GM18861 (cell line): Measurements from ENCODE around the gene CNIH1.

ENCODE experiments used
- ATAC-seq: cut with Tn5 transposase; IDR thresholded peaks from one replicate; pipeline ENCODE4 v1.9.1; 2021; ENCODE audit not compliant: unreplicated experiment

Gene CNIH1

DNA sequence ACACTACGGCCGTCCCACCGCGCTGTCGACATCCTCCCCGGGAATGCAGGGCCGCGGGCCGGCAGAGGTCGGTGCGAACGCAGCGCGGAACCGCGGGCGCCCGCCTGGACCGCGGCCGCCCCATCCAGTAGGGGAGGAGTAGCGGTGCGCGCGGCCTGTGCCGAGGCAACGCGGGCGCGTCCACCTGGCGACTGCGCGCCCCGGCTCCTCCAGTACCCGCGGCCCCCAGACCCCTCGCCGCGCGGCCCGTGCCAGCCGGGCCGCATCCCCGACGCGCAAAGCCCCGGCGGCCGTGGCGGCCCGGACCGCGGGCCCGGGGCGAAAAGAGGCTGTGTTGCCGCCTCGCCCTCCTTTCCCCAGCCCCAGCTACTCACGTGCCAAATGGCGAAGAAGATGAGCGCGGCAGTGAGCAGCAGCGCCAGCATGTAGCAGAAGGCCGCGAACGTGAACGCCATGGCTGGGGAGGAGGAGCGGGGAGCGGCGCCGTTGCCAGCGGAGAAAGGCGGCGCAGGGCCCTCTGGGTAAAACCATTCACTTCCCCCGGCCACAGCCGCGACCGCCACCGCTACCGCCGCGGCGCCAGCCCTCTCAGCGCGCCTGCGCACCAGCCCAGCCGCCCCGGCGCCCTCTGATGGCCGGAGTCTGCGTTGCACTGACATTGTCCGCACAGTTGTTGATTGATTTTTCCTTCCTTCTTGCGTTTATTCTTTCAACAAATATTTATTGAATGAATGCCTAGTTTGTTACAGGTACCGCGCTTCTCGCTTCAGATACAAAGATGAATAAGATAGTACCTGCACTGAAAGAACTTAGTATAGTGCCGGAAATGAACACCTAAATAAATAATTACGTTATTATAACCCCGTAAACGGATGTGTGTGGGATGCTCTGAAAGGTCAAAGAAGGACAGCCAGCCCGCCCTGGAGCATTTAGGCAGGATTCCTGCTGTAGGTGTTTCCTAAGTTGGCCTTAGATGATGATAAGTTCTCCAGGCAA is at the start of gene CNIH1:
CNIH1 (minus strand) TSS at position 502 of the 996 bp plus-strand sequence; CDS start at position 455, 47 bp downstream.
- peak; percentile 74 for ATAC-seq

DNA sequence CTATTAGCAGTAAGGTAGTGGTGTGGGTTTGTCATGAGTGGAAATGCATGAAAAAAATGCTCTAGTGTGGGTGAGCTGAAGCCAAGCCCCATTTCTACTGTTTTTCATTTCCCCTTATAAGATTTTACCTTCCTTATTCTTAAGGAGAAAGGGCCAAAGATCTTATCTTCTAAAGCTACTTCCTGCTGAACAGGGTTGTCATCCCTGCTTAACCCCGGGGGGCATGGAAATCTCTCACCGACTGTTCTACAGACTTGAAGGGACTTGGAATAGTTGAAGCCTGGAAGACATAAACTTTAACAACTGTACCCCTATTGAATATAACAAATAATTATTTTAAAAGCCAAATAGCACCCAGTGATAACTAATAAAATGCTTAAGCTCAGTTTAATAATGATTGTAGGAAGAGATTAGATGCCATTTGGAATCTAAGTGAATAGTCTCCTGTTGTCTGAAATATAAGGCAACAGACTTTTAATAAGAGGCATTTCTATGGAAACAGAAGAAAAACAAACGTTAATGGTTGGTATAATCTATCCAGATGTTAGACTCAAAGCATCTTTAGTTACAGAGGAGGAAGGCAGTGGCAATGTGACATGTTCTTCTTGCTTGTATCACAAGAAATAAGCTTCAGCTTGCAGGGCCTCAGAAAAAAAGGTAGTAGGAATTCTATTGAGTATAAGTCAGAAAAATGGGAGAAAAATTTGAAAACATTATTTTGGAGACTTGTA is 49.4 kb upstream of the CNIH1 start:
- ATAC-seq, result no peak

DNA sequence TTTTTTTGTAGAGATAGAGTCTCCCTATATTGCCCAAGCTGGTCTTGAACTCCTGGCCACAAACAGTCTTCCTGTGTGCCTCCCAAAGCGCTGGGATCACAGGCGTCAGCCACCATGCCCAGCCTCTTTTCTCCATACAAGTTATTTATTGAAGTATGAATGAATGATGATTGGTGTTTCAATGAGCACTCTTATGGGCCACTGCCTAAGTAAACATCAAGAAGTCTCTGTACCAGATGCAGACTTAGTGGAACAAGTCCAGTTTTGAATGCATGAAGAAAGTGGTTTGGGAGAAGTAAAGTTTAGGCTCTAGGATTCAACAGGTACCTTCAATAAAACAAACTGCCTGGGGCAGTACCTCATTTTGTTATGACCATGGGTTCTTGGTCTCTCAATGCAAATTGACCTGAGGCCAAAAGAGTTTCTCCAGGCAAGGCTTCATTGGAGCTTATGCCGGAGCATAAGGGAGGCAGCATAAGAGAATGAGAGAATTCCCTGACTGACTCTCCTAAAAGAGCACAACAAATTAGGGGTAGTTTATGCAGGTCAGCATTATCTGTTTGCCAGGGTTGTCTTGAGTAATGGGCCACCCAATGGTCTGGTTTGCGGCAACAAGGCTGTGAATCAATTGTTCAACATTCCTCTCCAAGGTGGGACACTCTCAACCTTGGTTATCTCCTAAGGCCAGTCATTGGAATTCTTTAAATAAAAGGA is 48.7 kb upstream of the CNIH1 start:
- ATAC-seq, result no peak

DNA sequence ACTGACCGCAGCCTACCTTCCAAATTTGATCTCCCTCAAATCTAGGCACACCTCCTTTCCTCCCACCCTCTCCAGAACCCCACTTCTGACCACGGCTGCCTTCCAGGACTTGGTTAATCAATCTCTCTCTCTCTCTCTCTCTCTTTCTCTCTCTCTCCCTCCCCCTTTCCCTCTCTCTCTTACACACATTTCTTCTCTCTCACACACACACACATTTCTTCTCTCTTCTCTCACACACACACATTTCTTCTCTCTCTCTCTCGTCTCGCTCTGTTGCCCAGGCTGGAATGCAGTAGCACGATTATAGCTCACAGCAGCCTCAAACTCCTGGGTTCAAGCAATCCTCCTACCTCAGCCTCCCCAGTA is 48.1 kb upstream of the CNIH1 start:
- no peak for ATAC-seq

DNA sequence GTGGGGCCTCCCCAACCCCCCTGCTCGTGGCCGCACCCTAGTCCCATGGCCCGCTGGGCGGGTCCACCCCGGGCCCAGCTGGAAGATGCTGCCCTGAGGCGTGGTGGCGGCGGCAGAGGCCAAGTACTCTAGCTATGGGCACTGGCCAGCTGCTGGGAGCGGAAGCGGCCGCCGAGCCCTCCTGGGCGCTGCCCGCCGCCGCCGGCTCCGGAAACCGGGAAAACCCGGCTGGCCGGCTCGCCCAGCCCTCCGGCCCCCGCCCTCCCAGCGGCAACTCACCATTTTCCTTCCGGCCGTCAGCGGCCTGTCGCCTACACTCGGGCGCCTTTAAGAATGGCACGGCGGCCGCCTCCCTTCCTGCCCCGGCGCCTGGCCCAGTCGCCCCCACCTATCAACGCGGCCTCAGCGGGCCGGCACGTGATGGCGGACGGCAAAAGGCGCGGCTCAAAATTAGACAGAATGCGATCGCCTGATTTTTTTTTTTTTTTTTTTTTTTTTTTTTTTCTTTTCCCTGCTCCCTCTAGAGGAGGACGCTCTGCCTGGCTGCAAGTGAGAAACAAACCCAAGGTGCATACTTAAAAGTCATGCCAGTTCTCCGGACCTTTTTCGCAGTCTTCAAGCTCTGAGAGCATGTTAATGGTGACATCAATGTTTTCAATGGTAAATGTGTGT is 47.6 kb upstream of the CNIH1 start, which contains the start of gene GMFB:
GMFB (minus strand) TSS at position 335 of the 672 bp plus-strand sequence; CDS start at position 282, 53 bp downstream.
- peak; percentile 89 for ATAC-seq

DNA sequence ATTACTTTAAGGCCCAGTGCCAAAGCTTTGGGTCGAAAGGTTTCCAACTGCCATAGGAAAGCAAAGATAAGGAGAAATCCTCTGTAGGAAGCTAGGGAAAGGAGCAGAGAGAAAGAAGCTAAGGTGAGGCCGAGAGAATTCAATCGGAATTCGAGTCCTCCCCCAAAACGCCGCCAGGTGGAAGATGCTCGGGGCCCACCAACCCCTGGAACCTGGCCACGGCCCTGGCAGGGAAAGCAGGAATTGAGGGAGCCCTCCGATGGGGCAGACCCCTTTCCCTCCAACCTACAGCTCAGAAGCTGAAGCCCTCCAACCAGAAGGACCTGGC is 47.1 kb upstream of the CNIH1 start:
- ATAC-seq, result no peak

DNA sequence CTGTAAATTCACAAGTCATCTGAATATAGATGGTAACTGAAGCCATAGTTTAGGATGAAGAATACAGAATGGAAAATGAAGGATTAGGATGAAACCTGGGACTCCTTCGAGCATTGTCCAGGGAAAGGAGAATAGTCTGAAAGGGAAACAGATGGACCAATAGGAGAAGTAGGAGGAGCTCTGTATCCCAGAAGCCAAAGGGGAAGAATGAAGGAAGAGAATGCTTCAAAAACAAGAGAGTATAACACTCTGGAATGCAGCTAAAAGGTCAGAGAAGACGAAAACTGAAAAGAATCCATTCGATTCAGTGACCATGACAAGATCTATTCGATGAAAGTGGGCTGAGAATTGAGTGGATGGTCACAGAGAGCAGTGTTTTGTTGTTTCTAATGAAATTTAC is 46.6 kb upstream of the CNIH1 start:
- ATAC-seq, result no peak

DNA sequence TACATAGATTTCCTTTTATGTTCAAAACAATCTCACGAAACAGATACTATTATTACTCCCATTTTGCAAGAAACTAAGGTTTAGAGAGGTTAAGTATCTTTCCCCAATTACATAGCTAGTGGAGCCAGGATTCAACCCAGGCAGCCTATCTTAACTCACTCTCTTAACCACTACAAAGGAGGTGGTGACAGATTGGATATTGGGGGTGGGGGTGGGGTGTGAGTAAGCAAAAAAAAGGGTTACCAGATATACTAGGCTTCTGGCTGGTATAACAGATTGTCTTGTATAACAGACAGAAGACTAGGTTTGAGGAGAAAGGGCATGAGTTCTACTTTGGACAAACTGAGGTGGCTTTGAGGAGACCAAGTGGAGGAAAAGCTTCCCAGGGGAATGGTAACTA is 45.5 kb upstream of the CNIH1 start:
- no peak for ATAC-seq

DNA sequence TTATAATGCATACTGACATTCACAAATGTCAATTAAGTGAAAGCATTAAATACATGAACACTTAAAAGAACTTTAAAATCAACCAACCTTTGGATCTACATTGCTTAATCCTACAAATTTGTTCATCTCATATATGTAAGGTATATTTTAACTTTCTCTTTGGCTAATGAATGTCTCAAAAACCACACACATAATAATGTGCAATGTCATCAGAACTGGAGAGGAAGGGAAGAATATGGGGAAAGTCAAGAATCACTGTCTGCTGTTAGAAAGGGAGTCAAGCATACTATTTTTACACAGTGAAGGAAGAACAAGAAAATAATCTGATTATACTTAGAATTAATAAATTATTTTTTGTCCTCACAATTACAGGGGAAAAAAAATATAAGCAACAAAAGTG is 42.7 kb upstream of the CNIH1 start:
- no peak for ATAC-seq

DNA sequence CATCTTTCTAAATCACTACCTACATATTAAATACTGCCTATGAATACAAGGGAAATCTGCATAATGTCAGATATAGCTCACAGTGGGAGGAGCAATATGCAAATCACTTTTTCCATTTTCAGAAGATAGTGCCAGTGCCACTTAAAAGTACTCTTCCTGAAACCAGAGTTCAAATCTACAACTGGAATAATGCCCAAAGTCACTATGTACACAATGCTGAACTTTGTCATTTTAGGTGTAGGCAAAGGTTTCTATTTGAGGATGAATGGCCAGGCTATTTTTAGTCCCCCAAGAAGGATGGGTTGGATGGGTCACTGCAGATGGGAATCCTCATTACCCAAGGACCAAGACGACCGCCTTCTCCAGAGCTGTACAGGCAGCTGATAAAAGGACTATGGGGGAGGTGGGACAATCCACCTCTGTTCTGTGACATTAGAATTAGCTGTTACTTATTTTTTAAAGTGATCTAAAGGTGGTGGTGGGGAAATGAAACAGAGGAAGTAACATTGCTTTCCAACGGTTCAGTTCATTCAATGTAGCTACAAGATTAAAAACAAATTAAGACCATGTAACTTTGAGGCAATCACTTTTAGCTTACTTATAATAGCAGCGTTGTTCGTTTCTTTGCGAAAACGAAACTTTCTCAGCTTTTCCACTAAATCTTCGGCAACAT is 42.0 kb upstream of the CNIH1 start:
- ATAC-seq, result no peak

DNA sequence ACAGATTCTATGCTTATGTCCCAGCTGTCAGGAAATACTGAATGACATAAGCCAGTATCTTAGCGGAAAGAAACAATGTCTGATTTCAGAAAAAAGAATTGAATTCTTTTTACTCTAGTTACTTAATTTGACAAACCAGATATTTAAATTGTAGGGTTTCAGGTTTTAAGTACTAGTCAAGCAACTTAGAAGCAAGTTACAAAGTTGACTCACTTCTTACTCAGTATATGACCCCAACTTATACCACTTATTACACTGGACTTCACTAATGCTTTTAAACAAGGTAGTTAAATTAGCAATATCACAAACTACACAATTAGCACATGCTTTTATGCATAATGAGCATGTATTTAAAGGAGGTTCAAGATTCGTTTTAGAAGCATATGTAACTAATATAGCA is 40.5 kb upstream of the CNIH1 start:
- no peak for ATAC-seq

DNA sequence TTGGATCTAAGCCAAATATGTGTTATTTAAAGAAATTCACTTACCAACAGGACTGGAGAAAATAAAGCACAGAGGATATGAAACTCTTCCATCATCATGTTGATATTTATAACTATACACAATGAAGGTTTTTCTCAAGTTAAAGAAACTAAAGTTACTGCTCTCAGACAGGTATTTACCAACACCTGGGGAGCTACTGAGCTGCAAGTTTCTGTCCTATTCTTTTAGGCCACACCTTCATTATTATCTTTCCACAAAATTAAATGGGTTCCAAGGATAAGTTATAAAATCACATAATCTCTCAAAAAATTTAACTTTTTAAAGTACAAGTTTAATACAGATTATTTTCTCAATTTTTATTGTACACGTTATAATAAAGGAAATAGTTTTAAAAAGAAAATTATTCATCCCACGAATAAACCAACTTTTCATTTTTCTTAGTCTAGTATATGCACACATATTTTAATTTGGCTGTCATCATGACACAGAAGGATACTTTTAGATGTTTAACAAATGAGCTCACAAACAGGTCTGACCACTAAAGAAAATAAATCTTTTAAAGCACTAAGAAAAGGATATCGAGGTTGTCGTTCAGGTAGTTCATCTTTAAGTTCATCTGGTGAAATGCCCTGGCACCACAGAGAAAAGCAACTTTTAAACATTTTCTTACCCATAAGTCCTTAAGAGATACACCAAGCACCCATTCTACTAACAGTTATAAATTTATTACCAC is 39.8 kb upstream of the CNIH1 start:
- no peak for ATAC-seq

DNA sequence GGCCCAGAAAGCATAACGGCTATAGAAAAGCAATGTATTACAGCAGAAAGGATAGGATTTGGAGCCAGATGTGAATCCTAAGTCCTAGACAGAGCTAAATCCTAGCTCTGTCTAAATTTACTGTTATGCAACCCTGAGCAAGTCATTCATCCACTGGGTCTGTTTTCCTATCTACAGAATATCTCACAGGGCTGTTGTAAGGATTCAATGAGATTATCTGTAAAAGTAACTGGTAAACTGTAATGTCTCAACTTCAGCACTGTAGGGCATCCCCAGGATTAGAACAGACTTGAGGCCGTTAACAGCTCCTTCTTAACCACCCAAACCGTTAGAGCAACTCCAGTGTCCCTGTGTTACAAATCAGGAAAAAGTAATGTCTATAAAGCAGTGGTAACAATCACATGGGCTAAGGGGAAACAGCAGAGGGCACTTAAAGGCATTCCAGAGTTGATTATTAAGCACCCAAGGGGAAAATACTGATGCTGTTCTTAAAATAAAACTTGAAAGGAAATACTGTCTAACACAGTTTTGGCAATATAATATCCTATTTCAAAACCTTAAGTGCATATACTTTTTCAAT is 37.6 kb upstream of the CNIH1 start:
- no peak for ATAC-seq

DNA sequence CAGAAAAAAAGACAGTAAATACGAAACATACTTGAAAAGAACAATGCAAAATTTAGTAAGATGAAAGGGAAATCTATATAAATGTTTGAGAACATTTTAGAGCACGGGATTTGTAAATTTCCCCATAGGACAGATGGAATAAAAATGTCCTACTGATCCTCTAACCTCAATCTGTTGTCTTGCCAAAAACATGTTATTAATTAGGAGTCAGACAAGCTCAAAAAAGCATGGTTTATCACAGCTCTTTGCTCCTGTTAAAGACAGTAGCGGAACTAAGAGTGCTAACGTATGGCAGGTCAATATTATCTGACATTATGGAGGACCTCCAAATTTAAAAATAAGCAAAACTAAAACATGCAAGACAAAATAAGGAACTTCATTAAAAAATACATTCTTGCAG is 34.7 kb upstream of the CNIH1 start:
- no peak for ATAC-seq

DNA sequence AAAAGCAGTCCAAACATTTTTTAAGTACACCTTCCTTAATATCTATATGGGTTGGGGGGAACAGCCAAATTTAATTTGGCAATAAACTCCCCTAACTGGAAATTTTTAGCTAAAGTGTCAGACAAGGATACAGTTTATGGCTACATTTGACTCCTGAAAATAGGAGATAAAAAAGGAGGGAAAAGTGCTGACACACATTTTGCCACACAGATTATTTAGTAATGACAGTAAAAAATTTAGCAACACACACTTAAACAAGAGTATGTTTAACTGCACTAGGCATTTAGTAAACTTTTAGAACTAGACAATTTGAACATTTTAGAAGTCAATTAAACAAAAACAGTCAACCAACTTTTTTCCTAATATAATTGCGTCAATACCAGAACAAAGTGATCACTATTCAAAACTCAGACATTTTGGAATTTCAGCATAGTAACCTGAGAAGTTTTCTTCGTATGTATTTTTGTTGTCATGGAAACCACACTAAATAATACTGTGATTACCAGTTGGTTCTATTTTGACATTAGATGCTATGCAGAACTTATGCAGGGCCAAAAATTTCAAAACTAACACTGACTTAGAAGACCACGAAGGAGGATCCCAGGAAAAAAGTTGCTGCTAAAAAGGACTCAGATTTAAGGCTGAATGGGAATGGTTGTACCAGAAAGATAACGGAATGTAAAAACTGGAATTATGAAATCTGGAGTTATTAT is 34.2 kb upstream of the CNIH1 start:
- ATAC-seq, result no peak

DNA sequence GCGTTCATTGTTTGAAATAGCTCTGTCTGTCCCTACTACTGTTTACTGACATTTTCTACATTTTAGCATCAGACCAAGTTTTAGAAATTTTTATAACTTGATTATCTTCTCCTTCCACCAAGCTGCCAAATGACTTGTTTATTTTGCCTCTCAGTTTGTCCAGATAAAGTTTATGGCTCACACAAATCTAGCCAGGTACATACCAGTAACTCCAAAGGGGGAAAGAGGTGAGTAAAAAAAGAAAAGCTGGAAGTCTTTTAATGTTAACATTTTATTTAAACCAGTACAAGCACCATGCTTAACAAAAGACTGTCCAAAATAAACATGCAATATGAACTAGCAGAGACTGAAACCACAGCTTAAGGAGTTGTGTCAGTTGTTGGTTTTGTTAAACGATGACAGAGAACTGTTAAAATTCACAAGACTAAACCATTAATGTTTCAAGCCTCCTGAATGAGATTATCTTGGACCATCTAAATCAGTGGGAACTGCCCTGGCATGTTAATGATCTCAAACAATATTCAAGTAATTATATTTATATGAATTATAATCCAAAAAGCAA is 33.1 kb upstream of the CNIH1 start:
- no peak for ATAC-seq

DNA sequence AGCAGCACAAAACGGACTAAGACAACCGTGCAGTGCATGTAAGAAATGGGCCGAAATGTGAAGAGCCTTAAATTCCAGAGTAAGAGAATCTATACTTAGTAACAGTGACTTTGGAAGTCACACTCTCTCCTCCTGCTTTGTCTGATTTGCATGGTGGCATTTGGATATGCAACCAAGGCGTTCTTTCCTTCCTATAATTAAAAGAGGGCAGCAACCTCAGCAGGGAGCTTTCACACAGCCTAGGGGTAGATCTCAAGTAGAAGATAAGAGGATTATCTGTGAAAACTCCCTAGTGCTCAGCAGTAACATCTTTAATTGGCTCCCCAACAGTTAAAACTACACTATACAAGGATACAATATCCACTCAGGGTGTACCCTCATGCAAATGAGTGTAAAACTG is 31.1 kb upstream of the CNIH1 start:
- no peak for ATAC-seq

DNA sequence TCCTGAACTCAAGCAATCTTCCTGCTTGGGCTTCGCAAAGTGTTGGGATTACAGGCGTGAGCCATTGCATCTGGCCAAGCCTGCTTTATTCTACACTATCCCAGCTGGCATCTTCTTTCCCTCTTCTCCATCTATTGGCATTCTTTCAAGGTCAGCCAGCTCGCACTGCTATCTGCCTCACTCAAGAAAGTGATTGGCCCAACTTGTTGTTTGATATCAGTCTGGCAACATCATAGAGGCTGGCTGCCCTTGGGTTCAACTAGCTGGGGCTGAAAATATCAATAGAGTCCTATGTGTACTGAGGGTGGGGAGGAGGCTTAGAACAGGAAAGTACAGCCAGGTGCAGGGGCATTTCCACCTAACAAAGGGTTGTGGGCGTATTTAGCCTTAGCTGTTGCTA is 30.5 kb upstream of the CNIH1 start:
- no peak for ATAC-seq
